HepG2 (cell line): Measurements from ENCODE around the gene B3GNT8. TPM values are rescaled to one million over a fixed set of nuclear protein-coding genes. Genes with fewer than 3 reads are reported as not detected.

Experiments
- ARID4A ChIP-seq: sonication (generic); formaldehyde crosslinking; IDR thresholded peaks from 2 replicates; pipeline ENCODE4 v1.5.0; 2020; ENCODE audit warnings: mild to moderate bottlenecking, missing genetic modification reagents, borderline replicate concordance
- EED ChIP-seq: sonication (generic); formaldehyde crosslinking; IDR thresholded peaks from 2 replicates; pipeline ENCODE4 v1.5.0; 2020; ENCODE audit warnings: mild to moderate bottlenecking, missing genetic modification reagents
- FOXA1 ChIP-seq, 2 experiments: fragments of 450-650 bp in 1 of 2; sonication (generic) in 1 of 2; formaldehyde crosslinking in 1 of 2; IDR thresholded peaks; 2 replicates each; pipeline versions ENCODE4 v1.4.0 to v1.6.1; 2016 to 2020; ENCODE audit warnings: missing genetic modification reagents in 1 of 2
- JUN ChIP-seq: sonication (generic); formaldehyde crosslinking; IDR thresholded peaks from 2 replicates; pipeline ENCODE4 v1.4.0; 2020; ENCODE audit warnings: mild to moderate bottlenecking, missing genetic modification reagents
- JUND ChIP-seq: sonication (generic); formaldehyde crosslinking; IDR thresholded peaks from 2 replicates; pipeline ENCODE4 v1.8.0; 2022; ENCODE audit warnings: mild to moderate bottlenecking, missing genetic modification reagents
- MEF2D ChIP-seq: sonication (generic); formaldehyde crosslinking; IDR thresholded peaks from 2 replicates; pipeline ENCODE4 v1.5.1; 2020; ENCODE audit warnings: mild to moderate bottlenecking, missing genetic modification reagents
- POGK ChIP-seq: sonication (generic); formaldehyde crosslinking; conservative IDR thresholded peaks from 2 replicates; pipeline ENCODE4 v1.8.0; 2022; ENCODE audit warnings: mild to moderate bottlenecking, moderate library complexity, missing genetic modification reagents
- REL ChIP-seq: sonication (generic); formaldehyde crosslinking; conservative IDR thresholded peaks from 2 replicates; pipeline ENCODE4 v1.8.0; 2022; ENCODE audit warnings: mild to moderate bottlenecking, missing genetic modification reagents, moderate library complexity
- ZBTB7B ChIP-seq: sonication (generic); formaldehyde crosslinking; IDR thresholded peaks from 2 replicates; pipeline ENCODE4 v1.4.0; 2020; ENCODE audit warnings: missing genetic modification reagents
- ZIK1 ChIP-seq: sonication (generic); formaldehyde crosslinking; IDR thresholded peaks from 2 replicates; pipeline ENCODE4 v1.5.0; 2020; ENCODE audit warnings: mild to moderate bottlenecking, low read depth, missing genetic modification reagents, borderline replicate concordance
- ZNF263 ChIP-seq: sonication (generic); formaldehyde crosslinking; IDR thresholded peaks from 2 replicates; pipeline ENCODE4 v1.4.0; 2020; ENCODE audit warnings: missing genetic modification reagents
- ZNF317 ChIP-seq: sonication (generic); formaldehyde crosslinking; IDR thresholded peaks from 2 replicates; pipeline ENCODE4 v1.5.0; 2020; ENCODE audit warnings: mild to moderate bottlenecking, missing genetic modification reagents
- ZNF44 ChIP-seq: sonication (generic); formaldehyde crosslinking; IDR thresholded peaks from 2 replicates; pipeline ENCODE4 v1.5.1; 2020; ENCODE audit warnings: mild to moderate bottlenecking, missing genetic modification reagents
- ZNF75D ChIP-seq: sonication (generic); formaldehyde crosslinking; IDR thresholded peaks from 2 replicates; pipeline ENCODE4 v1.8.1; 2023; ENCODE audit warnings: missing genetic modification reagents, mild to moderate bottlenecking, borderline replicate concordance
- ZNF761 ChIP-seq: sonication (generic); formaldehyde crosslinking; conservative IDR thresholded peaks from 2 replicates; pipeline ENCODE4 v1.4.0; 2020; ENCODE audit warnings: mild to moderate bottlenecking, missing genetic modification reagents
- polyA plus RNA-seq, 8 experiments: library from polyadenylated mRNA; depleted of rRNA in 3 of 8; stranded (reverse) in 7 of 8; unstranded in 1 of 8; fragments of >200 nt; fragmentation: Illumina TruSeq in 4 of 8; extraction: Trizol in 4 of 8; gene quantifications; 2 replicates each; pipeline versions ENCODE4 v1.2.1 to v1.2.3, GENCODE V29; 2011 to 2016; ENCODE audit warnings: low read depth in 4 of 8, missing spikeins in 1 of 8, mixed read lengths in 1 of 8; ENCODE audit not compliant: insufficient read depth in 1 of 8
- total RNA-seq, 5 experiments: library from RNA; depleted of rRNA; stranded (reverse); fragments of >200 nt; fragmentation: Illumina TruSeq; extraction: Trizol; gene quantifications; 2 replicates each; pipeline ENCODE4 v1.2.3, GENCODE V29; 2016; ENCODE audit warnings: low read depth in 1 of 5
- TF ChIP-seq, protein P1 (sequence below): IDR thresholded peaks from 2 replicates; pipeline ENCODE4 v1.6.1; 2016; ENCODE audit warnings: low read depth
- TF ChIP-seq, protein P2 (sequence below): sonication (generic); formaldehyde crosslinking; IDR thresholded peaks from 2 replicates; pipeline ENCODE4 v1.9.0; 2021; ENCODE audit warnings: missing genetic modification reagents, mild to moderate bottlenecking, borderline replicate concordance
- TF ChIP-seq, protein P3 (sequence below): sonication (generic); formaldehyde crosslinking; IDR thresholded peaks from 2 replicates; pipeline ENCODE4 v1.5.1; 2020; ENCODE audit warnings: mild to moderate bottlenecking, missing genetic modification reagents, moderate library complexity

The B3GNT8 gene
- total and polyA plus RNA-seq, 2 of the 13 experiments (the other 11 are each of a cell fraction or from before 2014, with no cell fraction given) = 0.26 to 1.9 TPM

GRCh38 chr19:41409288-41409687, 17.9 kb downstream of the B3GNT8 start (continued):
- TF ChIP-seq, protein P1, sequence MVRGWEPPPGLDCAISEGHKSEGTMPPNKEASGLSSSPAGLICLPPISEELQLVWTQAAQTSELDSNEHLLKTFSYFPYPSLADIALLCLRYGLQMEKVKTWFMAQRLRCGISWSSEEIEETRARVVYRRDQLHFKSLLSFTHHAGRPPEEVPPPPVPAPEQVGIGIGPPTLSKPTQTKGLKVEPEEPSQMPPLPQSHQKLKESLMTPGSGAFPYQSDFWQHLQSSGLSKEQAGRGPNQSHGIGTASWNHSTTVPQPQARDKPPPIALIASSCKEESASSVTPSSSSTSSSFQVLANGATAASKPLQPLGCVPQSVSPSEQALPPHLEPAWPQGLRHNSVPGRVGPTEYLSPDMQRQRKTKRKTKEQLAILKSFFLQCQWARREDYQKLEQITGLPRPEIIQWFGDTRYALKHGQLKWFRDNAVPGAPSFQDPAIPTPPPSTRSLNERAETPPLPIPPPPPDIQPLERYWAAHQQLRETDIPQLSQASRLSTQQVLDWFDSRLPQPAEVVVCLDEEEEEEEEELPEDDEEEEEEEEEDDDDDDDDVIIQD = 0 out of 2 replicates have a peak, but pooled peaks have one; percentile 12
- TF ChIP-seq ZNF317 (CRISPR knock-in tag) (no peak), MEF2D (CRISPR knock-in tag) (peak; percentile 58; the same call in 1 of the 2 replicates), ZBTB7B (CRISPR knock-in tag) (no peak), ZNF761 (no peak), ZNF75D (no peak), EED (CRISPR knock-in tag) (no peak), POGK (CRISPR knock-in tag) (no peak), ARID4A (CRISPR knock-in tag) (peak; percentile 24; the same call in 1 of the 2 replicates), ZIK1 (CRISPR knock-in tag) (no peak), REL (CRISPR knock-in tag) (no peak), JUN (CRISPR knock-in tag) (peak; percentile 88), ZNF263 (CRISPR knock-in tag) (no peak), FOXA1 (IDR thresholded peaks at IDR 0.05) (no peak), FOXA1 (CRISPR knock-in tag; IDR thresholded peaks at IDR 0.05) (peak; percentile 43; the same call in 1 of the 2 replicates), JUND (CRISPR knock-in tag) (peak; percentile 98), ZNF44 (CRISPR knock-in tag) (no peak)
- TF ChIP-seq, protein P2, sequence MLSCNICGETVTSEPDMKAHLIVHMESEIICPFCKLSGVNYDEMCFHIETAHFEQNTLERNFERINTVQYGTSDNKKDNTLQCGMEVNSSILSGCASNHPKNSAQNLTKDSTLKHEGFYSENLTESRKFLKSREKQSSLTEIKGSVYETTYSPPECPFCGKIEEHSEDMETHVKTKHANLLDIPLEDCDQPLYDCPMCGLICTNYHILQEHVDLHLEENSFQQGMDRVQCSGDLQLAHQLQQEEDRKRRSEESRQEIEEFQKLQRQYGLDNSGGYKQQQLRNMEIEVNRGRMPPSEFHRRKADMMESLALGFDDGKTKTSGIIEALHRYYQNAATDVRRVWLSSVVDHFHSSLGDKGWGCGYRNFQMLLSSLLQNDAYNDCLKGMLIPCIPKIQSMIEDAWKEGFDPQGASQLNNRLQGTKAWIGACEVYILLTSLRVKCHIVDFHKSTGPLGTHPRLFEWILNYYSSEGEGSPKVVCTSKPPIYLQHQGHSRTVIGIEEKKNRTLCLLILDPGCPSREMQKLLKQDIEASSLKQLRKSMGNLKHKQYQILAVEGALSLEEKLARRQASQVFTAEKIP (CRISPR knock-in tag) = no peak
- TF ChIP-seq, protein P3, sequence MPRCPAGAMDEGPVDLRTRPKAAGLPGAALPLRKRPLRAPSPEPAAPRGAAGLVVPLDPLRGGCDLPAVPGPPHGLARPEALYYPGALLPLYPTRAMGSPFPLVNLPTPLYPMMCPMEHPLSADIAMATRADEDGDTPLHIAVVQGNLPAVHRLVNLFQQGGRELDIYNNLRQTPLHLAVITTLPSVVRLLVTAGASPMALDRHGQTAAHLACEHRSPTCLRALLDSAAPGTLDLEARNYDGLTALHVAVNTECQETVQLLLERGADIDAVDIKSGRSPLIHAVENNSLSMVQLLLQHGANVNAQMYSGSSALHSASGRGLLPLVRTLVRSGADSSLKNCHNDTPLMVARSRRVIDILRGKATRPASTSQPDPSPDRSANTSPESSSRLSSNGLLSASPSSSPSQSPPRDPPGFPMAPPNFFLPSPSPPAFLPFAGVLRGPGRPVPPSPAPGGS (CRISPR knock-in tag) = no peak
